GM12878 (cell line): ENCODE data around the gene ATP8B1.

Experiments
- CREB1 ChIP-seq: IDR thresholded peaks from 2 replicates; pipeline ENCODE4 v1.6.1; 2012; ENCODE audit warnings: low read depth, mild to moderate bottlenecking, inconsistent platforms
- CTCF ChIP-seq, 3 experiments: IDR thresholded peaks in 2 of 3; conservative IDR thresholded peaks in 1 of 3; 2 replicates each; pipeline ENCODE4 v1.5.1; 2011; ENCODE audit warnings: low read depth in 3 of 3, low read length in 3 of 3, mild to moderate bottlenecking in 3 of 3, control low read depth in 2 of 3, moderate library complexity in 2 of 3, inconsistent platforms in 1 of 3, mixed read lengths in 1 of 3; ENCODE audit not compliant: control insufficient read depth in 2 of 3, insufficient read depth in 1 of 3; ENCODE audit errors: extremely low read depth in 1 of 3
- EZH2 ChIP-seq: IDR thresholded peaks from 2 replicates; pipeline ENCODE4 v1.6.1; 2012; ENCODE audit warnings: low read depth, mild to moderate bottlenecking, control low read depth, inconsistent platforms, low read length, borderline replicate concordance; ENCODE audit not compliant: control insufficient read depth
- HDAC6 ChIP-seq: fragments of 200-600 bp; sonication (generic); IDR thresholded peaks from one replicate; pipeline ENCODE4 v1.8.0; 2017; ENCODE audit warnings: antibody characterized with exemption; ENCODE audit not compliant: unreplicated experiment
- MYC ChIP-seq: IDR thresholded peaks from 2 replicates; pipeline ENCODE4 v1.6.1; 2011; ENCODE audit warnings: mild to moderate bottlenecking, low read length, moderate library complexity, inconsistent platforms; ENCODE audit not compliant: insufficient read depth, insufficient replicate concordance, insufficient read length, severe bottlenecking
- NR2C1 ChIP-seq: fragments of 450-650 bp; IDR thresholded peaks from 2 replicates; pipeline ENCODE4 v1.6.1; 2017; ENCODE audit warnings: antibody characterized with exemption, mild to moderate bottlenecking, moderate library complexity
- POLR2A ChIP-seq: IDR thresholded peaks from 2 replicates; pipeline ENCODE4 v1.6.1; 2011; ENCODE audit warnings: low read depth, mild to moderate bottlenecking, low read length
- SMAD5 ChIP-seq: IDR thresholded peaks from 2 replicates; pipeline ENCODE4 v1.6.1; 2016; ENCODE audit warnings: antibody characterized with exemption, low read depth
- TCF7 ChIP-seq: IDR thresholded peaks from 2 replicates; pipeline ENCODE4 v1.6.1; 2014; ENCODE audit warnings: antibody characterized with exemption, borderline replicate concordance

DNA sequence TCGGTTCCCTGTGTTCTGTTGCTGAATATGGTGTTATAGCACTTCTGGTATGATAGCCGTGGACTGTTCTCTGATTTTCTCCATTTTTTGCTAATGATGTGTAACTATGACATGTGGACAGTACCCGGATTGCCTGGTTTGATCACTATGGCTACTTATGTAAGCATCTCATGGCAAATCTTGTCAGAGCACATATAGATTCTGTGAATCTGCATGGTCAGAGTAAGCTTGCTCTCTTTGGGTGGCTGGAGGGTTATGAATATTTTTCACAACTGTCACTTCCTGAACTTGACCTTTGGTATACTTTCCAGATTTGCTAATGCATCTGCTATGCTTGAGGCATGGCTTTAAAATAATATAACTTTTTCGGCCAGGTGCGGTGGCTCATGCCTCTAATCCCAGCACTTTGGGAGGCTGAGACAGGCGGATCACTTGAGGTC lies 36.8 kb upstream of the ATP8B1 start:
- TF ChIP-seq POLR2A (no peak), HDAC6 (no peak), EZH2 (no peak), SMAD5 (no peak), TCF7 (no peak), NR2C1 (no peak), CTCF (IDR thresholded peaks at IDR 0.05 in 2 of 3, conservative IDR thresholded peaks at IDR 0.05 in 1 of 3; ENCODE audit: control insufficient read depth in 2 of 3, extremely low read depth in 1 of 3, insufficient read depth in 1 of 3, low read depth in 3 of 3, low read length in 3 of 3) (no peak), MYC (no peak), CREB1 (no peak)
